GM21619 (cell line): ENCODE measurements around the gene FTL.
A peak's percentile ranks its signal among the peaks of the same experiment; 100 is the strongest.

Experiments
- ATAC-seq: cut with Tn5 transposase; IDR thresholded peaks from one replicate; pipeline ENCODE4 v1.9.1; 2021; ENCODE audit not compliant: unreplicated experiment

FTL gene

DNA sequence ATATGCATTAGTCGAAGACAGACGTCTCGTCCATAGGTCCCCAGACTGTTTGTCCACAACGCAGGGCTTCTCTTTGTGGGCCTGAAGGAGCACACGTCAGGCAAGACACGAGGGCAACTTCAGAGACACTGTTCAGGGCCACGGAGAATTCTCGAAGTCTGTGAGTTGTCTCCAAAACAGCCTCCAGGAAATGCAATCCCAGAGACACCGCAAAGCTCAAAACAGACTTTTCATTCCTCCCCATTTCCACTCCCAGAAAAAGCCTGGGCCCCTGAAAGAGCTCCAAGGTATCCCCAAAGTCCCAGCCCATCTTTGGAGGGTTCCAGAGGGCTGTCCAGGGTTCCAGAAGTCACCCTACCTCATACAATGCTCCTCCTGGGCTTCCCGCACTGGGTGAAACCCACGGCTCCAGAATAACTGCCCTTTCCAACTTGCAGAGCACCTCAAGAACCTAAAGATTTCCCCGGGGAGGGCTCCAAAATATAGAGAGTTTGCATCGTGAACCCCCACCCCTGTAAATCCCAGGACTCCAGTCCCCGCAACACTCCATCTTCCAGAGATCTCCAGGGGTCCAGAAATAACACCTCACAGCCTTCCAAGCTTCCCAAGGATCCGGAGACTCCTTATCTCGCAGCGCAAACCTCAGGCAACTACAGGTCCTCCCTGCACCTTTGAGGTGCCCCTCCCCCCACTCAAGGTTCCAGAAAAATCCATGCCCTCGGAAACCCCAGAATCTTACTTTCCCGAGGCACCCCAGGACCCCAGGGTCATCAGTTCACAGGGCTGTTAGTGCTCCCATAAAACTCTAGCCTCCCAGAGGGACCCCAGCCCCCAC, 687 bp upstream of the FTL start:
- no peak for ATAC-seq

DNA sequence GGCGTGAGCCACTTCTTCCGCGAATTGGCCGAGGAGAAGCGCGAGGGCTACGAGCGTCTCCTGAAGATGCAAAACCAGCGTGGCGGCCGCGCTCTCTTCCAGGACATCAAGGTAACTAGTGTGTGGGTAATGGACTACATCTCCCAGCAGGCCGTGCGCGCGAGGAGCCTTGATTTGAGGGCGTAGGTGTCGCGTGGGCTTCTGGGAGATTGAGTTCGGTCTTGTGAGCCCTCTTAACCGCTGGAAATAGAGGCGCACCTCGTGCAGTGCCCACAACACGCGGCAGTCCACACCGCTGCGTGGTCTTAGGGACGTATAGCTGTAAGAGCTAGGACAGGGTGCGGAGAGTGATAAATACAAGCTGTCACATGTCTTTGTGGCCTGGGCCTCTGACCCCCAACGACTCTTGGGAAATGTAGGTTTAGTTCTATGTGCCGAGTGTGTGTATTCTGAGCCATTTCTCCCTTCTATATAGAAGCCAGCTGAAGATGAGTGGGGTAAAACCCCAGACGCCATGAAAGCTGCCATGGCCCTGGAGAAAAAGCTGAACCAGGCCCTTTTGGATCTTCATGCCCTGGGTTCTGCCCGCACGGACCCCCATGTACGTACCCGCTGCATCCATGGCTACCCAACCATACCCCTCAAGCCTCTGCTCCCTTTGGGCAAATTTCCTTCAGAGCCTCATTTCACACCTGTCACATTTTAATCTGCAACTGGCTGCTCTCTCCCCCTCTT, 864 bp downstream of the FTL start:
- peak; percentile 19 for ATAC-seq

DNA sequence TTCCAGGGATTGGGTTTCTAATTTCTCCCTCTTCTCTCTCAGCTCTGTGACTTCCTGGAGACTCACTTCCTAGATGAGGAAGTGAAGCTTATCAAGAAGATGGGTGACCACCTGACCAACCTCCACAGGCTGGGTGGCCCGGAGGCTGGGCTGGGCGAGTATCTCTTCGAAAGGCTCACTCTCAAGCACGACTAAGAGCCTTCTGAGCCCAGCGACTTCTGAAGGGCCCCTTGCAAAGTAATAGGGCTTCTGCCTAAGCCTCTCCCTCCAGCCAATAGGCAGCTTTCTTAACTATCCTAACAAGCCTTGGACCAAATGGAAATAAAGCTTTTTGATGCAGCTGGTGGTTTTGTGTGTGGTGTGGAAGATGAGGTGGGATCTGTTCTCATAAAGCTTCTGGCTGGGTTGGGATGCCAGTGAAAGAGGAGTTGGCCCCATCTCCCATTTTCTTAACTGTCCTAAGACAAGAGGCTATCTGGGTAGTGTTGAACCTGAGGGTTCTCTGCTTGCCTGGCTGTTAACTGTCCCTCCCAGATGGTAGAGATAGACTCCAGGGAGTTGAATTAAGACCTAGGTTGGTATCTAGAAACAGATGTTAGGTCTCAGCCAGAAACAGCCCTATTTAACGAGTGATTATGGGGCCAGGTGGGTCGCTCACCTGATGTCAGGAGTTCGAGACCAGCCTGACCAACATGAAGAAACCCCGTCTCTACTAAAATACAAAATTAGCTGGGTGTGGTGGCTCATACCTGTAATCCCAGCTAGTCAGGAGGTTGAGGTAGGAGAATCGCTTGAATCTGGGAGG, 1.6 kb downstream of the FTL start:
- ATAC-seq = no peak

DNA sequence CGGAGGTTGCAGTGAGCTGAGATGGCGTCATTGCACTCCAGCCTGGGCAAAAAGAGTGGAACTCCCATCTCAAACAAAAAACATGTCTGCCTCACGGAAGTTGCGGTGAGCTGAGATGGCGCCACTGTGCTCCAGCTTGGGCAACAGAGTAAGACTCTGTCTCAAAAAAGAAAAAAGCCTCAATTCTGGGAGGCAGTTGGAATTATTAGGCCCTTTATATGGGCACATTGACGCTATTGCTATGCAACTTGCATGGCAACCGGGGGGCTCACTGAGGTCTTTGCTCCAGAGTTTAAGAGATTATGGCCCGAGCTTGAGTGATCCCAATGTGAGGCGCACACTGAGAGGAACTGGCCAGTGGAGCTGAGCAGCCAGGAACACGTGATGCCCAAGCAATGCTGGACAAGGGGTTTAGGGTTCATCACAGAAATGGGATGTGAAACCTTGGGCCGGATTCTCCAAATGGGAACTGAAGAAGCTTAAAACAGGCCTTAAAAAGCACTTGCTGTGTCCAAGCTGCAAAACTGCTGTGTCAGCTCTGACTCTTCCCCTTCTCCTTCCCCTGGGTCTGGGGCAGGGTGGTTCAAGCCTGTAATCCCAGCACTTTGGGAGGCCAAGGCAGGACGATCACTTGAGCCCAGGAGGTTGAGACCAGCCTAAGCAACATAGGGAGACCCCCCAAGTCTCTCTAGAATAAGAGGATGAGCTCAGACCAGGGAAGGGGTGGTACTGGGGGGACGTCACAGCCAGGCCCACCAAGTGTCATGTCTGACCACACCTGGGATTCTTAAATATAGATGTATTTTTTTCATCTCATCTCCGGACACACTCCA, 2.5 kb downstream of the FTL start:
- ATAC-seq = no peak

DNA sequence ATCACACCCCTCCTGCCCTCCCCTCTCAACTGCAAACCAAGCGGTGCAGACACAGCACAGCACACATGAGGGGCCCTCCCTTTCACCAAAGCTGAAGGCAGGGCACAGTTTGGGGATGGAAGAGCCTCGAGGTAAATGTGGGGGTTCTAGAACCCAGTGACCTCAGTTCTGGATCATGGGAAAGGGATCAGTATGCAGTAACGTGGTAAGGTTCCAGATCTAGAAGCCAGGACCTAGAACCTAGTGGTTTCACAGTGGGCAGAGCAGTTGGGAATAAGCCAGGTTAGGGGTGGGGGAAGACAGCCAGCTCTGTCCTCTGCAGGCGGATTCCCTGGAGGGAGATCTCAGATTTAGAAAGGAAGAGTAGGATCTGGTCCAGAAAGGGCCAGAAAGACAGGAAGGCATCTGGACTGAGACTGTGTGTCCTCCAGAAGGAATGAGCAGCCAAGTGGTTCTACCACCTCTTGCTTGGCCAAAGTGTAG, 3.1 kb downstream of the FTL start:
- no peak for ATAC-seq

DNA sequence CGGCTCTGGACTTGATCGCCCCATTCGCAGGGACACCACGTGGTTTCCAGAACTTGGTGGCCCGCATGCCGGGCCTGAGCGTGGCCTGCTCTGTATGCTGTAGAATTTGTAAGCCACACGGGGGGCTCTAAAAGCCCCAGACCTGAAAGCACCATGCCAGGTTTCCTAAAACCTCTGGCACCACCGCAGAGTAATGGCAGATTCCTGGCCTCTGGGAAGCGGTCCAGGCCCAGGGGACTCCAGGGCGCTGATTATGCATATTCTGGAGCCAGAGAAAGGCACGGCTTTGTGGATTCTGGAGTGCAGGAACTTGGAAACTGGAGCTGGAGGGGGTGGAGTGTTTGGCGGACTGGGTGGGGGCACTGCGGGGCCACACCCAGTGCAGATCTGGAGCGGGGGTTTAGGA, 3.7 kb downstream of the FTL start:
- no peak for ATAC-seq

DNA sequence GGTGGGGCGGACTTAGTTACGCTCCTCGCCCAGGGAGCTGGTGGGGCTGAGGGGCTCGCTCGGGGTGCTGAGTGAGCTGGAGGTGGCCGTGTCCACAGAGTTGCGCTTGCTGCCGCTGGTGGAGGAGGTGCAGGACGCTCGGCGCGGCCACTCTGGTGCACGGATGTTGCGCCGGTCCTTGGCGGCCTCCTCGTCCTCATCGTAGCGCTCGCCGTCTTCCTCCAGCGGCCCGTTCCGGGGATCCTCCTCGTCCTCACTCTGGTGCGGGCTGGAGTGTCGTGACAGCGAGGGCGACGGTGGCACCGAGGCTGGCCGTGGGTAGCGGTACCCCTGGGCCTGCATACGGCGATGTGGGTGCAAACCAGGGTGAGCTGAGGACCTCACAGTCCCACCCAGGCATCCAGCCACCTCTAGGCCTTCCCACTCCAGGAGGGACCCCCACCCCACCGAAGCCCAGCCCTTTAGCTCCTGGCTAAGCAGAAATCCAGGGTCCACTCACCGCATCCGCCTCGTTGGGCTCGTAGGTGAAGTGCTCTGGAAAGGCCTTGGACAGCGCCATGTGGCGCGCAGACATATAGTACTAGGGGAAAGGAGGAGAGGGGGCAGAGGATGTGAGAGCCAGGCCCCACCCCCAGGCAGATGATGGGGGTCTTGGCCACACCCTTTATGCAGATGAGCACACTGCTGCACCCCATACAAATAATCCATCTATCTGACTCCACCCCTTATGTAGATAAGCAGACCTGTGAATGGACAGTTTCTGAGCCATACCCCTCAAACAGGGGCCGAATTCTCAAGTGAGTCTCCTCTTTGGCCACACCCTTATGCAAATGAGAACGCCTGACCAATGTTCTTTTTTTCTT, 4.4 kb downstream of the FTL start:
- no peak for ATAC-seq

DNA sequence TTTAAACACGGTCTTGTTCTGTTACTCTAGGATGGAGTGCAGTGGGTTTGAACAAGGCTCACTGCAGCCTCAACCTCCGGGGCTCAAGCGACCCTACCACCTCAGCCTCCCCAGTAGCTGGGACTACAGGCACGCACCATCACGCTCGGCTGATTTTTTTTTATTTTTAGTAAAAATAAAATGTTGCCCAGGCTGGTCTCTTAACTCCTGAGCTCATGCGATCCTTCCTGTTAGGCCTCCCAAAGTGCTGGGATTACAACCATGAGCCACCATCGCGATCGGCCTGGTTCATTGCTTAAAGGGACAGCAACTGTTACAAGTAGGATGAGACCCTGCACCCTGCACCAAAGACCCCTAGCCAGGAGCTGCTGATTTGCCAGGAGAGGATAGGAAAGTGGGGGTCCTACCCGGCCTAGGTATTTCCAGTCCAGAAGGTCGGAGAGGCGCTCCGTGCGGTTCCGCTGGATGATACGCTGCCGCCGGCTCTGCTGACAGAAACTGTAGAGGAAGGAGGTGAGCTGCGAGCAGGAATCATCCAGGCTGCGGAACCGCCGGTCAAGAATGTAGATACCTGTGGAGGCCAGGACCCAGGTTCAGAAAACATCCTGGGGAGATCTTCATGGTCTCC, 5.1 kb downstream of the FTL start:
- no peak for ATAC-seq

DNA sequence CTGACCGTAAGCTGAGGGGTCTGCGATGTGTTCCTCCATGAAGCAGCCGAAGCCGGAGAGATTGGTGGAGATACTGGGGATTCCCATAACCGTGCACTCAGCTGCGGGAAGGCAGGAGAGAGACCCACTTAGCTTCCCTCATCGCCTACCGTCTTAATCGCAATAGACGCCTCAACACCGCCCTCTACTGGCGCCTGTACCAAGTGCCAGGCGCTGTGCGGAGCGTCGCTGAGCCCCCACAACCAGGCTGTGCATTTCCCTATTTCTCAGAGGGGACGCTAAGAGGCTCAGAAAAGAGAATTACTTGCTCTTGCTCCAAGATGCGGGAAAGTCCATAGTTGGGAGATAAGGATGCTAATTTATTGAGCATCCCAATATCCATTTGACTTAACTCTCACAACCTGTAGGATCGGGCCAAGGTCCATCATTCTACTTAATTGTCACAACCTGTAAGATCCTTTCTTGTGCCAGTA, 5.8 kb downstream of the FTL start:
- no peak for ATAC-seq

DNA sequence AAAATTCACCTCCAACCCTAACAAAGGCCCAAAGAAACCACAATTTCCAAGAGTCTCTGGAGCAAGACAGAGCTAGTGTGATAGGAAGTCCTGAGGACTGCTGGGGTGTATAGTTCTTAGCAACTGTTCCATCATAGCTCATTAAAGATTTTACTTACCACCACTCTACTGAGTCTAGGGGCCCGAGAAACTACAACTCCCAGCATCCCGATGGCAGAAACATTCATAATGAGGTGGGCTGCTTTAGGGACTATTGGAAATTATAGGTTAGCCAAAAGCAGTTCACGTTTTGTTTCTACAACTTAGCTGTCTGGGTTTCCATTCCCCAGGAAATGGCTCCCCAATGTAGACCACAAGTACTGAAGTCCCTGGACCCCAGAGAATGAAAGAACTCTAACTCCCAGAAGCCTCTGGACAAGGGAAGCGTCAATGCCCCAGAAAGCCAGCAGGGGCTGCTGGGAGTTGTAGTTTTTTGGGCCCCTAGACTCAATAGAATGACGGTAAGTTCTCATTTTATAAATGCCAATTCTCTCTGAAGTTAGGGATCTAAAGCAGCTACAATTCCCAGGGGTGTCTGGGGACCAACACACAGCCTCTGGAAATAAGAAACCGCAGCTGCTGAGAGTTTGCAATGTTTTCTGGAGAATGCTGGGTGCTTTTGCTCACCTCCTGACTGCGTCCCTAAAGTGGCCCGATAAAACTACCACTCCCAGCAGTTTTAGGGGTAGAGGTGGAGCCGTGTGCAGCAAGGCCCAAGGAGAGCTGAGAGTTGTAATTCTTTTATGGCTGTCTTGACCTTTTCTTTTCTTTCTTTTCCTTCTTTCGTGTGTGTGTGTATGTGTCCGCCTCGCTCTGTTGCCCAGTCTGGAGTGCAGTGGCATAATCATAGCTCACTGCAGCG, 11.1 kb downstream of the FTL start:
- ATAC-seq = no peak

DNA sequence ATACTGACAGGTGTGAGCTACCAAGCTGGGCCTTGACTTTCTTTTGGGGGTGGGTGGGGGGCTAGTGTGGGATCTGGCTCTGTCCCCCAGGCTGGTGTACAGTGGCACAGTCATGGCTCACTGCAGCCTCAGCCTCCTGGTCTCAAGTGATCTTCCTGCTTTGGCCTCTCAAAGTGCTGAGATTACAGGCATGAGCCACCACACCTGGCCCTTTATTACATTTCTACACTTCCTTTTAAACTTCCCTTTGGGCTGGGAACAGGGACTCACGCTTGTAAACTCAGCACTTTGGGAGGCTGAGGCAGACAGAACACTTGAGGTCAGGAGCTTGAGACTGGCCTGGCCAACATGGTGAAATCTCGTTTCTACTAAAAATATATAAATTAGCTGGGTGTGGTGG, 12.0 kb downstream of the FTL start:
- ATAC-seq = no peak

DNA sequence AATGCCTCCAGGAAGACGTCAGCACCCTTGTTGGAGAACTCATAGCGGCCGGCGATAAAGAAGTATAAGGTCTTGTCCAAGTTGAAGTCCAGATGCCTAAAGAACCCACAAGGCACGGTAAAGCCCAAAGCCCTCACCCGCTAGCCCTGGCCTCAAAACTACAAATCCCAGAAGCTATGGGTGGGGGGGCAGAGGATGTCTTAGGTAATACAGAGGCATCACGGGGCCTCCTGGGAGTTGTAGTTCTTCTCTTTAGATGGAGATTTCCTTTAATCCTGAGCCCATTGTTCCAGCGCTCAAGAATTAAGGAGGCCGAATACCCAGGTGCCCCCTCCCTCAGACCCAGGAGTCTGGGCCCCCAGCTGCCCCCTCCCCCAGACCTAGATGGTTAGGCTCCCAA, 17.2 kb downstream of the FTL start:
- ATAC-seq = no peak

DNA sequence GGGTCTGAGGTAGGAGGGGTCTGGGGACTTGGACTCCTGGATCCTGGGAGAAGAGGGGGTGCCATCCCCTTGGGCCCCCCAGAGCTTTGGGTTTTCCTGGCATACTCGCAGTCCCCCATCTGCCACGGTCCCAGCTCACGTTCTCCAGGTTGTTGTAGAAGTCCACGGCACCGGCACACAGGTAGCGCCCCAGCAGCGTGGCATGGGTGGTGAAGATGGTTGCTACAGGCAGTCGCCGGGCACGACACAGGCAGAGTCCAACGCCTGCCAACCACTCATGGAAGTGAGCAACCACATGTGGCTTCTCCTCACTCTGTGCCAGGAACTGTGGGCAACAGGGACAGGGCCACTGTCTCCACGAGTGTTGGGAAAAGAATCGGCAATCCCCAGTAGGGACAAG, 20.6 kb downstream of the FTL start:
- ATAC-seq = no peak

DNA sequence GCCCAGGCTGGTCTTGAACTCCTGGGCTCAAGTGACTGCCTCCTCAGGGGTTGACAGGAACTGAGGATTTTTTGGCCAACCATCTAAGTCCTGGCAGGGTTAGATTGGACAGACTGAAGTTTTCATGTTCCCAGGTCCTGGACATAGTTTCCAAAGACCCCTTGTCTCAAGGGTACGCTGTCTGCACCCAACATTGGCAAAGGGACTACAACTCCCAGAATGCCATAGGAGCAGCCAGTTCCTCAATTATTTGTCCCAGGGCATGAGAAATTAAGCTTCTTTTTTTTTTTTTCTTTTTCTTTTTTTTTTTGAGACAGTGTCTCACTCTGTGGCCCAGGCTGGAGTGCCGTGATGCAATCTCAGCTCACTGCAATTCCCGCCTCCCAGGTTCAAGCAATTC, 21.1 kb downstream of the FTL start:
- ATAC-seq = no peak

DNA sequence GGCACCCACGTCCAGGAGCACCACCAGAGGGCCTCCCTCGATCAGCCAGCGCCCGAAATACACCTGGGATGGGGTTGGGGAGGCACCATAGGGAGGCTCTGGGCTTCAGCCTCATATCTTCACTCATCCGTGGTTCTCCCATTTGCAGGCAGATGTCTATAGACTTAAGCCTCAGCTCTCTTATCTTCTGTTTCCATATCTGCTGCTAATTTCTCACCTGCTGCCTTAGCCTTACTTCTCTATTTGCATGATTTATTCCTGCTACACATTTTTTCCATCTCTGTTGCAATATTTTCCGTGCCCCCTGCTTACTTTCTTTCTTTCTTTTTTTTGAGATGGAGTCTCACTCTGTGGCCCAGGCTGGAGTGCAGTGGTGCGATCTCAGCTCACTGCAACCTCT, 22.2 kb downstream of the FTL start:
- no peak for ATAC-seq

DNA sequence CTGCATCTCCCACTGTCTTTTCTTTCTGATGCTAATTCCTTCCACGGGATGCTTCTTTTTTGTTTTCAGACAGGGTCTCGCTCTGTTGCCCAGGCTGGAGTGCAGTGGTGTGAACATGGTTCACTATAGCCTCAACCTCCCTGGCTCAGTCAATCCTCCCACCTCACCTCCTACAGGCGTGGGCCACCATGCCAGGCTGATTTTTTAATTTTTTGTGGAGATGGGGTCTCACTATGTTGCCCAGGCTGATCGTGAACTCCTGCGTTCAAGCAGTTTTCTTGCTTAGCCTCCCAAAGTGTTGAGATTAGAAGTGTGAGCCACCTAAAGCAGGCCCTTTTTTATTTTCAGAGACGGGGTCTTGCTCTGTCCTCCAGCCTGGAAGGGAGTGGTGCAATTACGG, 23.2 kb downstream of the FTL start:
- ATAC-seq = no peak

DNA sequence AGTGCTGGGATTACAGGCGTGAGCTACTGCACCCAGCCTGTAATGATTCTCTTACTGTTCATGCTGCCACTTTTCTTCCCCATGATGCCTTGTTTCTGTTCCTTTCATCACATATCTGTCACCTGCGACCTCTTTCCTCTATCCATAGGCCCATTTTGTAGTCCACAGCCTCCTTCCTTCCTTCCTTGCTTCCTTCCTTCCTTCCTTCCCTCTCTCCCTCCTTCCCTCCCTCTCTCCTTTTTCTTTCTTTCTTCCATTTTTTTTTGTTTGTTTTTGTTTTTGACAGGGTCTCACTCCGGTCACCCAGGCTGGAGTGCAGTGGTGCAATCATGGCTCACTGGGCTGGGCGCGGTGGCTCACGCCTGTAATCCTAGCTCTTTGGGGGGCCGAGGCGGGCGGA, 23.8 kb downstream of the FTL start:
- ATAC-seq = no peak

DNA sequence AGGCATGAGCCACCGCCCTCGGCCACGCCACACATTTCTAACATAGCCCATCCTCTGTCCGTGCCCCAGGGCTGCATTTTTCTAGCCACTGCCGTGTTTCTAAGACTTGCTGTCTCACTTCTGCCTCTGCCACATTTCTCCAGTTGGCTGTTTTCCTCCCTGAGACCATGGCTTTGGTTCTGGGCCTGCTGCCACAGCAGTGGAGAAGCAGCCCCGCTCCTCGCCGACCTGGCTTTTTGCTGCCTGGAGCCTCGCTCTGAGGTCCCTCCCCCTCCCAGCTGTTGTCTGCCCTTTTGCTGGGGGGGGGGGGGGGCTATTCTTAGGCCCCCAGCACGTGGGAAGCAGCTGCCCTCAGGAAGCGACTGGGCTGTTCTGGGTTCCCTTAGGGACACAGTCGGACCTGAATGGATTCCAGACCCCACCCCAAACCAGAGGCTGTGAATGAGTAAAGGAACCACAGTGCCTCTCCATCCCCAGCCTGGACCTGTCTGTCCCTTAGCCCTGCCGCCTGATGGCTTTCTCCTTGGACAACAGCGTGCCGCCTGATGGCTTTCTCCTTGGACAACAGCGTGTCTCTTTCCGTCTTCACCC, 24.7 kb downstream of the FTL start:
- no peak for ATAC-seq
